GM23338 (cell line): ENCODE data around the gene JAG1.

Experiments used
- POLR2AphosphoS5 ChIP-seq: IDR thresholded peaks from 2 replicates; pipeline ENCODE4 v1.6.1; 2016; ENCODE audit warnings: antibody characterized with exemption, low read depth
- TF ChIP-seq, protein P1 (sequence below), 2 experiments: fragments of 200-600 bp in 1 of 2; sonication (generic) in 1 of 2; conservative IDR thresholded peaks; 2 replicates each; pipeline versions ENCODE4 v1.5.1 to v1.6.1; 2016 to 2017; ENCODE audit warnings: antibody characterized with exemption in 2 of 2, low read depth in 2 of 2, mild to moderate bottlenecking in 2 of 2, moderate library complexity in 1 of 2
- TF ChIP-seq, protein P2 (sequence below): IDR thresholded peaks from one replicate; pipeline ENCODE4 v1.6.1; 2018; ENCODE audit warnings: antibody characterized with exemption; ENCODE audit not compliant: unreplicated experiment

DNA sequence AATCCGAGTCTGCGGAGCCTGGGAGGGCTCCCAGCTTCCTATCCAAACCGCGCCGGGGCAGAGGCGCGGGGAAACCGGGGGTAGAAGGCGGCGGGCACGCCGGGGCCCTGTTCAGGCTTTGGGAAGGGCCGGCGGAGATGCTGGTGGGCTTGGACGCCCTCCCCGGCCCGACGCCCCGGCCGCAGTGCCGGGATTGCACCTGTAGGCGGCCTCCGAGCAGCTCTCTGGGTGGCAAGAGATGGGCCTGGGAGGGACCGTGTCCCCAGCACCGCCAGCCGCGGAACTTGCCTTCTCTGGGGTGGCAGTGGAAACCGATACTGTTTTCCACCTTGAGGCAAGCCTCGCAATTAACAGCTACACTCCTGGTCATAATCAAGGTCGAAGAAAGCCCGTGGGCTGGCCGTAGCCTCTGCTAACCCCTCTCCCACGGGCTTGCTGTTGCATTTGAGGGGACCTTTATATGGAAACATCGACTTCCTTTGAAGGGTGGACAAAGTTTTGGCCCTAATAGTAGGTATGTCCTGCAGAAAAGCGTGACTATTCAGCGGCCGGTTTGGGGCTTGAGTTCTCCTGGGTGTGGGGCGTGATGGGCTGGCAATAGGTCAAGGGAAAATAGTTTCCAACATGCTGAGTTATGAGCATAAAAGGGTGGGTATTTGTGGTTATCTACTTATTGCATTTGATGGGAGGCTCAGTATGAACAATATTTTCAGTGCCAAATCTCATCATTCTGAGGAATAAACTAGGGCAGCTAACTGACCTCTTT, 1.1 kb upstream of the JAG1 start:
- TF ChIP-seq, protein P1, sequence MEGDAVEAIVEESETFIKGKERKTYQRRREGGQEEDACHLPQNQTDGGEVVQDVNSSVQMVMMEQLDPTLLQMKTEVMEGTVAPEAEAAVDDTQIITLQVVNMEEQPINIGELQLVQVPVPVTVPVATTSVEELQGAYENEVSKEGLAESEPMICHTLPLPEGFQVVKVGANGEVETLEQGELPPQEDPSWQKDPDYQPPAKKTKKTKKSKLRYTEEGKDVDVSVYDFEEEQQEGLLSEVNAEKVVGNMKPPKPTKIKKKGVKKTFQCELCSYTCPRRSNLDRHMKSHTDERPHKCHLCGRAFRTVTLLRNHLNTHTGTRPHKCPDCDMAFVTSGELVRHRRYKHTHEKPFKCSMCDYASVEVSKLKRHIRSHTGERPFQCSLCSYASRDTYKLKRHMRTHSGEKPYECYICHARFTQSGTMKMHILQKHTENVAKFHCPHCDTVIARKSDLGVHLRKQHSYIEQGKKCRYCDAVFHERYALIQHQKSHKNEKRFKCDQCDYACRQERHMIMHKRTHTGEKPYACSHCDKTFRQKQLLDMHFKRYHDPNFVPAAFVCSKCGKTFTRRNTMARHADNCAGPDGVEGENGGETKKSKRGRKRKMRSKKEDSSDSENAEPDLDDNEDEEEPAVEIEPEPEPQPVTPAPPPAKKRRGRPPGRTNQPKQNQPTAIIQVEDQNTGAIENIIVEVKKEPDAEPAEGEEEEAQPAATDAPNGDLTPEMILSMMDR (conservative IDR thresholded peaks at IDR 0.05; ENCODE audit: low read depth in 2 of 2), result peak; percentile 51 to 72
- TF ChIP-seq, protein P2, sequence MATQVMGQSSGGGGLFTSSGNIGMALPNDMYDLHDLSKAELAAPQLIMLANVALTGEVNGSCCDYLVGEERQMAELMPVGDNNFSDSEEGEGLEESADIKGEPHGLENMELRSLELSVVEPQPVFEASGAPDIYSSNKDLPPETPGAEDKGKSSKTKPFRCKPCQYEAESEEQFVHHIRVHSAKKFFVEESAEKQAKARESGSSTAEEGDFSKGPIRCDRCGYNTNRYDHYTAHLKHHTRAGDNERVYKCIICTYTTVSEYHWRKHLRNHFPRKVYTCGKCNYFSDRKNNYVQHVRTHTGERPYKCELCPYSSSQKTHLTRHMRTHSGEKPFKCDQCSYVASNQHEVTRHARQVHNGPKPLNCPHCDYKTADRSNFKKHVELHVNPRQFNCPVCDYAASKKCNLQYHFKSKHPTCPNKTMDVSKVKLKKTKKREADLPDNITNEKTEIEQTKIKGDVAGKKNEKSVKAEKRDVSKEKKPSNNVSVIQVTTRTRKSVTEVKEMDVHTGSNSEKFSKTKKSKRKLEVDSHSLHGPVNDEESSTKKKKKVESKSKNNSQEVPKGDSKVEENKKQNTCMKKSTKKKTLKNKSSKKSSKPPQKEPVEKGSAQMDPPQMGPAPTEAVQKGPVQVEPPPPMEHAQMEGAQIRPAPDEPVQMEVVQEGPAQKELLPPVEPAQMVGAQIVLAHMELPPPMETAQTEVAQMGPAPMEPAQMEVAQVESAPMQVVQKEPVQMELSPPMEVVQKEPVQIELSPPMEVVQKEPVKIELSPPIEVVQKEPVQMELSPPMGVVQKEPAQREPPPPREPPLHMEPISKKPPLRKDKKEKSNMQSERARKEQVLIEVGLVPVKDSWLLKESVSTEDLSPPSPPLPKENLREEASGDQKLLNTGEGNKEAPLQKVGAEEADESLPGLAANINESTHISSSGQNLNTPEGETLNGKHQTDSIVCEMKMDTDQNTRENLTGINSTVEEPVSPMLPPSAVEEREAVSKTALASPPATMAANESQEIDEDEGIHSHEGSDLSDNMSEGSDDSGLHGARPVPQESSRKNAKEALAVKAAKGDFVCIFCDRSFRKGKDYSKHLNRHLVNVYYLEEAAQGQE, result no peak
- no peak for TF ChIP-seq POLR2AphosphoS5
